Hepatocyte (in vitro differentiated cells): ENCODE results near the gene TAS2R50. TPM values are rescaled to one million over a fixed set of nuclear protein-coding genes. Genes with fewer than 3 reads are reported as not detected.
A peak's percentile ranks its signal among the peaks of the same experiment; 100 is the strongest.

Source experiments
- DNase-seq: peaks from one replicate; pipeline ENCODE4 v3.0.0-alpha.2; 2016; ENCODE audit warnings: low spot score
- H2AFZ ChIP-seq: fragments of 200-600 bp; sonication (generic); 2 replicates; pipeline ENCODE4 v1.6.0; 2016; ENCODE audit warnings: antibody characterized with exemption, mild to moderate bottlenecking
- H3K27ac ChIP-seq: fragments of 200-600 bp; sonication (generic); 2 replicates; pipeline ENCODE4 v1.5.1; 2016; ENCODE audit warnings: mild to moderate bottlenecking
- H3K27me3 ChIP-seq: fragments of 200-600 bp; sonication (generic); 2 replicates; pipeline ENCODE4 v1.6.1; 2016
- H3K36me3 ChIP-seq: fragments of 200-600 bp; sonication (generic); replicated peaks from 2 replicates; pipeline ENCODE4 v1.5.1; 2016; ENCODE audit warnings: low read depth; ENCODE audit not compliant: insufficient read depth
- H3K4me1 ChIP-seq: fragments of 200-600 bp; sonication (generic); 2 replicates; pipeline ENCODE4 v1.5.1; 2016; ENCODE audit warnings: mild to moderate bottlenecking, moderate library complexity; ENCODE audit not compliant: insufficient read depth
- H3K4me2 ChIP-seq: fragments of 200-600 bp; sonication (generic); 2 replicates; pipeline ENCODE4 v1.6.0; 2016
- H3K4me3 ChIP-seq: fragments of 200-600 bp; sonication (generic); 2 replicates; pipeline ENCODE4 v1.5.1; 2016; ENCODE audit warnings: mild to moderate bottlenecking
- H3K79me2 ChIP-seq: fragments of 200-600 bp; sonication (generic); 2 replicates; pipeline ENCODE4 v1.6.0; 2017; ENCODE audit warnings: mild to moderate bottlenecking
- H3K9me2 ChIP-seq: fragments of 200-600 bp; sonication (generic); replicated peaks from 2 replicates; pipeline ENCODE4 v1.6.0; 2017; ENCODE audit warnings: mild to moderate bottlenecking; ENCODE audit not compliant: insufficient read depth
- H3K9me3 ChIP-seq: fragments of 200-600 bp; sonication (generic); 2 replicates; pipeline ENCODE4 v1.5.1; 2016; ENCODE audit warnings: low read depth, mild to moderate bottlenecking
- H4K20me1 ChIP-seq: fragments of 200-600 bp; sonication (generic); 2 replicates; pipeline ENCODE4 v1.6.0; 2016; ENCODE audit warnings: mild to moderate bottlenecking; ENCODE audit not compliant: insufficient read depth, poor library complexity, severe bottlenecking
- CTCF ChIP-seq: fragments of 200-600 bp; sonication (generic); IDR thresholded peaks from 2 replicates; pipeline ENCODE4 v1.5.1; 2016; ENCODE audit warnings: antibody characterized with exemption, mild to moderate bottlenecking; ENCODE audit not compliant: poor library complexity
- EZH2 ChIP-seq: fragments of 200-600 bp; sonication (generic); IDR thresholded peaks from 2 replicates; pipeline ENCODE4 v1.6.1; 2016; ENCODE audit warnings: antibody characterized with exemption, mild to moderate bottlenecking, borderline replicate concordance
- EZH2phosphoT487 ChIP-seq: fragments of 200-600 bp; sonication (generic); IDR thresholded peaks from one replicate; pipeline ENCODE4 v1.6.1; 2018; ENCODE audit warnings: antibody characterized with exemption, mild to moderate bottlenecking, low read depth, moderate library complexity; ENCODE audit not compliant: unreplicated experiment, severe bottlenecking
- WGBS: methylation state at CpG from one replicate; pipeline ENCODE4 v1.1.6; 2016; ENCODE audit warnings: low lambda C conversion rate; ENCODE audit errors: missing lambda C conversion rate; 5-methylcytosine and 5-hydroxymethylcytosine counted together
- polyA plus RNA-seq: library from polyadenylated mRNA; unstranded; fragments of >200 nt; fragmentation: Nextera tagmentation; extraction: Ambion mirVana; gene quantifications from 2 replicates; pipeline ENCODE4 v1.2.1, GENCODE V29; 2016
- total RNA-seq: library from RNA; depleted of rRNA; stranded (reverse); fragments of >200 nt; gene quantifications from 2 replicates; pipeline ENCODE4 v1.2.3, GENCODE V29; 2014

TAS2R50 gene
- total and polyA plus RNA-seq, 2 experiments from 2014 or later, result 2.0 TPM; not detected in 1

GRCh38 chr12:10952645-10953044 lies 34.1 kb downstream of the TAS2R50 start:
- no peak for DNase-seq
- Histone ChIP-seq H3K79me2 (peaks cover 16% of the 10 kb centered on the region), H3K4me2 (no peak overlapping the region), H2AFZ (no peak overlapping the region), H4K20me1 (no peaks in the 10 kb centered on the region), H3K4me3 (no peak overlapping the region), H3K9me2 (no peaks in the 10 kb centered on the region), H3K27me3 (no peaks in the 10 kb centered on the region), H3K36me3 (no peaks in the 10 kb centered on the region), H3K27ac (no peak overlapping the region), H3K9me3 (no peaks in the 10 kb centered on the region), H3K4me1 (no peaks in the 10 kb centered on the region)
- no peak for TF ChIP-seq CTCF
- WGBS, result 98% methylated on average over 4 of the region's 4 CpGs

GRCh38 chr12:10943167-10943566 lies 43.5 kb downstream of the TAS2R50 start:
- no peak overlapping the region for H3K4me2 ChIP-seq
- H3K36me3 ChIP-seq, result no peaks in the 10 kb centered on the region
- no peaks in the 10 kb centered on the region for H3K4me1 ChIP-seq
- no peaks in the 10 kb centered on the region for H3K9me2 ChIP-seq
- peaks cover 10% of the 10 kb centered on the region for H3K9me3 ChIP-seq
- H2AFZ ChIP-seq, result no peak overlapping the region
- H3K27ac ChIP-seq, result no peak overlapping the region
- H3K27me3 ChIP-seq, result no peaks in the 10 kb centered on the region
- TF ChIP-seq EZH2 (no peak), CTCF (no peak), EZH2phosphoT487 (no peak)
- H3K4me3 ChIP-seq, result no peak overlapping the region
- DNase-seq, result no peak
- H3K79me2 ChIP-seq, result no peaks in the 10 kb centered on the region
- 97% methylated on average over 2 of the region's 2 CpGs for WGBS
- no peaks in the 10 kb centered on the region for H4K20me1 ChIP-seq

GRCh38 chr12:10941916-10942607 lies 44.6 kb downstream of the TAS2R50 start:
- TF ChIP-seq EZH2 (no peak), CTCF (no peak), EZH2phosphoT487 (no peak)
- Histone ChIP-seq H3K4me3 (no peak overlapping the region), H3K4me2 (no peak overlapping the region), H3K27ac (peak overlapping the region; percentile 25), H3K79me2 (no peaks in the 10 kb centered on the region), H3K27me3 (no peaks in the 10 kb centered on the region), H3K36me3 (no peaks in the 10 kb centered on the region), H4K20me1 (no peaks in the 10 kb centered on the region), H3K4me1 (no peaks in the 10 kb centered on the region), H3K9me3 (peaks cover 7% of the 10 kb centered on the region), H2AFZ (no peak overlapping the region), H3K9me2 (no peaks in the 10 kb centered on the region)
- WGBS, result 52% methylated on average over 4 of the region's 4 CpGs
- peak; percentile 53 for DNase-seq

- TF ChIP-seq EZH2 (no peak), CTCF (no peak), EZH2phosphoT487 (no peak)
- no peaks in the 10 kb centered on the region for H3K4me1 ChIP-seq
- no peaks in the 10 kb centered on the region for H3K9me3 ChIP-seq
- H2AFZ ChIP-seq, result no peak overlapping the region
- H3K4me3 ChIP-seq, result no peak overlapping the region
- no peak for DNase-seq
- no peak overlapping the region for H3K4me2 ChIP-seq
- no peak overlapping the region for H3K27ac ChIP-seq
- H3K9me2 ChIP-seq, result no peaks in the 10 kb centered on the region
- no peaks in the 10 kb centered on the region for H4K20me1 ChIP-seq
- no peaks in the 10 kb centered on the region for H3K36me3 ChIP-seq
- H3K27me3 ChIP-seq, result no peaks in the 10 kb centered on the region
- H3K79me2 ChIP-seq, result no peaks in the 10 kb centered on the region
These were observed 45.3 kb downstream of the TAS2R50 start for GRCh38 chr12:10941369-10941768.
